Neural progenitor cell (in vitro differentiated cells): ENCODE data around the gene COPS3.

Experiments
- CTCF ChIP-seq: fragments of 200-600 bp; sonication (generic); IDR thresholded peaks from 2 replicates; pipeline ENCODE4 v1.5.1; 2017; ENCODE audit warnings: antibody characterized with exemption, mild to moderate bottlenecking
- EZH2 ChIP-seq: fragments of 200-600 bp; sonication (generic); IDR thresholded peaks from 2 replicates; pipeline ENCODE4 v1.6.1; 2017; ENCODE audit warnings: antibody characterized with exemption, mild to moderate bottlenecking, moderate library complexity

- no peak for TF ChIP-seq CTCF
- peak; percentile 65 for TF ChIP-seq EZH2
These were observed 22.9 kb upstream of the COPS3 start for GRCh38 chr17:17303847-17304490.
